Vagina (tissue), 2 donors: ENCODE data around the gene ZNF124.

Source experiments
- CTCF ChIP-seq, 3 experiments: fragments of 450-650 bp in 2 of 3; fragments of 200-600 bp in 1 of 3; sonication (generic) in 1 of 3; IDR thresholded peaks; one replicate each; pipeline ENCODE4 v1.5.1; 2017 to 2019; ENCODE audit warnings: antibody characterized with exemption in 3 of 3, mild to moderate bottlenecking in 2 of 3, moderate library complexity in 2 of 3
- POLR2AphosphoS5 ChIP-seq, 2 donors: sonication (generic); formaldehyde crosslinking; IDR thresholded peaks; one replicate each; pipeline ENCODE4 v1.9.0; 2017; ENCODE audit warnings: antibody characterized with exemption in 2 of 2, mild to moderate bottlenecking in 2 of 2, low read depth in 1 of 2; ENCODE audit not compliant: insufficient read depth in 1 of 2

GRCh38 chr1:247156787-247157232, 15.0 kb downstream of the ZNF124 start:
- TF ChIP-seq CTCF (IDR thresholded peaks at IDR 0.05) (no peak), POLR2AphosphoS5 (IDR thresholded peaks at IDR 0.05; ENCODE audit: insufficient read depth in 1 of 2, low read depth in 1 of 2) (no peak)
